DND-41 (cell line): ENCODE results near the gene EFCAB13.

Source experiments
- EZH2 ChIP-seq: IDR thresholded peaks from 3 replicates; pipeline ENCODE4 v1.6.1; 2012; ENCODE audit warnings: borderline replicate concordance, low read depth, mild to moderate bottlenecking, moderate library complexity, low read length, inconsistent platforms; ENCODE audit not compliant: severe bottlenecking
- TF ChIP-seq, protein P1 (sequence below): IDR thresholded peaks from 2 replicates; pipeline ENCODE4 v1.5.1; 2012; ENCODE audit warnings: borderline replicate concordance, low read length, moderate library complexity, mild to moderate bottlenecking; ENCODE audit not compliant: poor library complexity, severe bottlenecking; ENCODE audit errors: extremely low read depth

DNA sequence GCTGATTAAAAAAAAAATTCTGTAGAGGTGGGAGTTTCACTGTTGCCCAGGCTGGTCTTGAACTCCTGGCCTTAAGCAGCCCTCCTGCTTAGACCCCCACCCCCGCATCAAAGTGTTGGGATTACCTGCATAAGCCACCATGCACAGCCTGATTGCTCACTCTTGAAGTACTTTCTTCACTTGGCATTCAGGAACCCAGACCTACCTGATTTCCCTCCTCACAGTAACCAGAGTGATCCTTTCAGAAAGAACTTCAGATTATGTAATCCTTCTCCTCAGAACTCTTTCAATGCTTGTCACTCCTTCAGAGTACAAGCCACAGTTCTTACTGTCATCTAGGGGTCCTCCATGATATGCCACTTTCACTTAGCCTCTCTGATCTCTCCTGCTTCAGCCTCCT lies 1.4 kb downstream of the EFCAB13 start:
- TF ChIP-seq, protein P1, sequence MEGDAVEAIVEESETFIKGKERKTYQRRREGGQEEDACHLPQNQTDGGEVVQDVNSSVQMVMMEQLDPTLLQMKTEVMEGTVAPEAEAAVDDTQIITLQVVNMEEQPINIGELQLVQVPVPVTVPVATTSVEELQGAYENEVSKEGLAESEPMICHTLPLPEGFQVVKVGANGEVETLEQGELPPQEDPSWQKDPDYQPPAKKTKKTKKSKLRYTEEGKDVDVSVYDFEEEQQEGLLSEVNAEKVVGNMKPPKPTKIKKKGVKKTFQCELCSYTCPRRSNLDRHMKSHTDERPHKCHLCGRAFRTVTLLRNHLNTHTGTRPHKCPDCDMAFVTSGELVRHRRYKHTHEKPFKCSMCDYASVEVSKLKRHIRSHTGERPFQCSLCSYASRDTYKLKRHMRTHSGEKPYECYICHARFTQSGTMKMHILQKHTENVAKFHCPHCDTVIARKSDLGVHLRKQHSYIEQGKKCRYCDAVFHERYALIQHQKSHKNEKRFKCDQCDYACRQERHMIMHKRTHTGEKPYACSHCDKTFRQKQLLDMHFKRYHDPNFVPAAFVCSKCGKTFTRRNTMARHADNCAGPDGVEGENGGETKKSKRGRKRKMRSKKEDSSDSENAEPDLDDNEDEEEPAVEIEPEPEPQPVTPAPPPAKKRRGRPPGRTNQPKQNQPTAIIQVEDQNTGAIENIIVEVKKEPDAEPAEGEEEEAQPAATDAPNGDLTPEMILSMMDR, result no peak
- TF ChIP-seq EZH2, result no peak
